Skin epidermis (tissue), 12 donors: ENCODE data around the gene KRT6A.
A peak's percentile ranks its signal among the peaks of the same experiment; 100 is the strongest.

Experiments used
- H3K27ac ChIP-seq, 21 experiments: fragments of 200-600 bp; sonication (generic) in 11 of 21; one replicate each; pipeline ENCODE4 v1.5.0; 2020; ENCODE audit warnings: mild to moderate bottlenecking in 3 of 21, inconsistent platforms in 2 of 21, moderate library complexity in 2 of 21
- H3K4me3 ChIP-seq, 7 experiments: fragments of 200-600 bp; sonication (generic) in 2 of 7; one replicate each; pipeline ENCODE4 v1.5.0; 2020; ENCODE audit warnings: inconsistent platforms in 2 of 7, mild to moderate bottlenecking in 2 of 7, moderate library complexity in 1 of 7

The KRT6A gene

GRCh38 chr12:52442600-52443061 lies 50.4 kb downstream of the KRT6A start:
- Histone ChIP-seq H3K4me3 (no peak overlapping the region), H3K27ac (peak overlapping the region in 2 of 21 experiments; percentile 12 to 64)

- H3K4me3 ChIP-seq: no peak overlapping the region
- peak overlapping the region in 9 of 21 experiments; percentile 4 to 64 (median 41) for H3K27ac ChIP-seq
Measured at GRCh38 chr12:52441320-52441911, 51.6 kb downstream of the KRT6A start.

DNA sequence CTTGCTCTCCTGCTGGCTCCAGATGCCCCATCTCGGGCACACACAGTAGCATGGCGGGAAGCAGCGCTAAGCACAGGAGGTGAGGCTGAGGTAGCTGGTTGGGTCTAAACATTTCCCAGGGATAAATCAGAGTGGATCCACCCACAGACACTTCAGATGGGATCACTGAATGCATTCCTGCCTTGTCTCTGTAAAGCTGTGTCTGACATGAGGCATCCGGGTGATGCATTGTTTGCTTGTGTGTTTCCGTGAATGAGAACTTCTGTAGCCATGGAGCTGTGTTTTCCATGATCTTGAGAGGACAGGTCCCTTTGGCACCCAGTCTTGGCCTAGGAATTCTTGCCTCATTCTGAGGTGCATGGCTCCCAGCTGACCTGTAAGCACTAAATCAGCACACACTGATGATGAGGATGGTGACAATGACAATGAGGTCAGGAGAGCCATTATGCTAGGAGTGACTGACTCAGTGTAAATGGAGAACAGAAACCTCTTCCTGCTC lies 52.2 kb downstream of the KRT6A start:
- Histone ChIP-seq H3K4me3 (no peak overlapping the region), H3K27ac (peak overlapping the region in 8 of 21 experiments; percentile 7 to 64 (median 42))

GRCh38 chr12:52439845-52440244 lies 53.2 kb downstream of the KRT6A start:
- Histone ChIP-seq H3K4me3 (no peak overlapping the region), H3K27ac (peak overlapping the region in 2 of 21 experiments; percentile 26 to 57)

DNA sequence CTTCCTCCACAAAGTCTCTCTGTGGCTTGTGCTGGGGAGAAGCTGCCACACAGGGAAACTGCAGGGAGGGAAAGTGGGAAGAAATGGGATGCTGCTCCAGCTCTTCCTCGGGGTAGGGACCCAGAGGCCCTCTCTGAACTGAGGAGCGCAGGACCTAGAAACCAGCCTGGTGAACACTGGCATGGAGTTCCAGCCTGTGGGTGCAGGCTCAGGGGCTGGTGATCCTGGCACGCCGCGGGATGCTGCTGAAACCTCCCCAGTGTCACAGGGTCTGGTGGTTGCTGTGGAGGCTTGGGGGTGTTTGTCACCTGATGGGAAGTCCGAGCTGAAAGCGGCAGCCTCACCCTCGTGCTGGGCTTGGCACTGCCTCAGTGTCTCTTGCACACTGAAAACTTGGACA lies 53.6 kb downstream of the KRT6A start:
- Histone ChIP-seq H3K4me3 (no peak overlapping the region), H3K27ac (peak overlapping the region in 1 of 21 experiments; percentile 39)

DNA sequence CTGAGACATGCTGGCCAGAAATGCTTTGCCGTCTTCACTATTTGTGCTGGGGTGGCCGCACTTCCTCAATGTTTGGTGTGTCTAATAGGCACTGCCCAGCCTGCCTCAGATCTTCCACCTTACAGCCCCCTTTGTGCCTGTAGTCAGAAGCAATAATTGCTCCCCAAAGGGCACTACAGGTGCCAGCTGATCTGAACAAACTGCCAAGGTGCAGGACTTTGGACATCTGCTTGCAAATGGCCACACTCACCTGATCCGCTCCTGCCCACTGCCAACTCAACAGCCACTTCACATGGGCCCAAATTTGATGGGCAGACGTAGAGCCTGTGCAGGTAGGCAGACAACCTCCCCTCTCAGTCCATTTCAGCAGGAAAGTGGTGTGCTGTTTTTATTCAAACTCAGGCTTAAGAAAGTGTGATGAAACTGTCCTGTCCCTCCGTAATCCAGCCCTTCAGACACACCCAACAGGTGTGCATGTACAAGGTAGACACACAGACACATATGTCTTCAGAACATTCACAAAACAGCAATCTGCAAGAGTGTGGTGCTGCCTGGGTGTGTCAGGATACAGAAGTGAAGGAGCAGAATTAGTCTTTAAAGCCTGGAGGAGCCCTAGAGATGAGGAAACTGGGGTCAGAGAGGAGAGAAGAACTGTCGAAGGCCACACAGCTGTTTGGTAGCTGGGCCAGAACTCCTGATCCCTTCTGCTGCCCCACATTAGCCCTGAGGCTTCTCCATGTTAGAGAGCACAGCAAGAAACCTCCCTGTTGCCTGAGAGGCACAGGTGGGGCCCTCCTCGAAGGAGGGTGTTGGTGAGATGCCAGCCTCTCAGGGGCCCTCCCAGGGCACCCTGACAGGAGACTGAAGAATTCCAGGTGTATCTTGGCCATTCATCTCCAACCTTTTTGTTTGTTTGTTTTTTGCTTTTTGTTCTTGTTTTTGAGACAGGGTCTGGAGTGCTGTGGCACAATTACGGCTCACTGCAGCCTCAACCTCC lies 54.5 kb downstream of the KRT6A start:
- peak overlapping the region in 1 of 21 experiments; percentile 39 for H3K27ac ChIP-seq

DNA sequence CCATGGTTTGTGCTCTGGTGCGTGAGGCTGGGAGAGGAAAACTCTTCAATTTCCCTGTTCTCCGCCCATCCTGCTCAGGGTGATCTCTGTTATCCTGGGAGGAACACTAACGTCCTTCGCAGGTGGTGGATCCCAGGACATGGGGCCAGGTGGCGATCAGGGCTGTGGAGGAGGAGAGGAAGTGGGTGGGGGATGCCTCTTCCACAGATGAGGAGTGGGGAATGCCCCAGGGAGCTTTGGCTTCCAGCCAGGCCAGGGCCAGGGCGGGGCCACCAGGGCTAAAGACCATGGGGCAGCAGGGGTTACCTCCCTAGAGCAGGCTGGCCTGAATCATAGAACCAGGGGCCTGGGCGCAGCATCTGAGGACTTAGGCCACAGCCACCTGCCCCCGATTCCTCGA lies 55.5 kb downstream of the KRT6A start:
- H3K27ac ChIP-seq: peak overlapping the region in 8 of 21 experiments; percentile 19 to 75 (median 60)
- H3K4me3 ChIP-seq: no peak overlapping the region

More for the DNA sequence above, 54.5 kb downstream of the KRT6A start:
- no peak overlapping the region for H3K4me3 ChIP-seq
